ENCODE data around the gene PRDM15. TPM values are rescaled to one million over a fixed set of nuclear protein-coding genes. Genes with fewer than 3 reads are reported as not detected.

Gene PRDM15
- total RNA-seq, 1 donor from 2014 or later: 12.0 TPM

DNA sequence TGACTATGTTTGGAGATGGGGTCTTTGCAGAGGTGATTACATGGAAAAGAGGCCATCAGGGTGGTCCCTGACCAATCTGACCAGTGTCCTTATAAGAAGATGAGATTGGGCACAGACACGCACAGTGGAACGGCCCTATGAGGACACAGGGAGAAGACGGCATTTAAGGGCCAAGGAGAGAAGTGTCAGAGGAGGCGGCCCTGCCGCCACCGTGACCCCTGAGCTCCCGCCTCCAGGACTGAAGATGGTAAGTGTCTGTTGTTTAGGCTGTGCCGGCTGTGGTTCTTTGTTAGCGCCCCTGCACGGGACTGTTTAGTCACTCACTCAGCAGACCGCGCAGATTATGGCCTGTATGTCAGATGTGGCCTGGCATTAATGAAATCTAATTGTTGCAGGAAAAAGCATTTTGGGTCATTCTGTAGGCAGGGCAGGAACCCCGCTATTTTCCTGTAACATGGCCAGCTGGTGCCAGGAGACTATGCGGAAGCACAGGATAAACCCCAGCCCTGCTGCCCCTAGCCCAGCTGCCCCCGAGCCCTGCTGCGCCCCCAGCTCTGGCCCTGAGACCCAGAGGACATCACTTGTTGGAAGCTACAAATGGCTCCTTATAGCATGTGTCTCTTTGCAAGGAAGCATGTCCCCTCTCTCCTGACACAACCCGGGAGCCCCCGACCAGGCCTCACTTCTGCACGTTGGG lies 58.6 kb downstream of the PRDM15 start:
- H3K27me3 Mint-ChIP-seq (ENCODE audit: low read depth): no peaks in the 10 kb centered on the region
- DNase-seq (ENCODE audit: low read depth, low spot score): no peak
- no peak overlapping the region for H3K4me3 Mint-ChIP-seq
- no peaks in the 10 kb centered on the region for H3K9me3 Mint-ChIP-seq
- peaks cover 4% of the 10 kb centered on the region for H3K4me1 Mint-ChIP-seq
- no peaks in the 10 kb centered on the region for H3K36me3 Mint-ChIP-seq (ENCODE audit: low read depth)
- H3K27ac Mint-ChIP-seq (ENCODE audit: unreplicated experiment): peak overlapping the region; percentile 35
- TF ChIP-seq, protein P1, sequence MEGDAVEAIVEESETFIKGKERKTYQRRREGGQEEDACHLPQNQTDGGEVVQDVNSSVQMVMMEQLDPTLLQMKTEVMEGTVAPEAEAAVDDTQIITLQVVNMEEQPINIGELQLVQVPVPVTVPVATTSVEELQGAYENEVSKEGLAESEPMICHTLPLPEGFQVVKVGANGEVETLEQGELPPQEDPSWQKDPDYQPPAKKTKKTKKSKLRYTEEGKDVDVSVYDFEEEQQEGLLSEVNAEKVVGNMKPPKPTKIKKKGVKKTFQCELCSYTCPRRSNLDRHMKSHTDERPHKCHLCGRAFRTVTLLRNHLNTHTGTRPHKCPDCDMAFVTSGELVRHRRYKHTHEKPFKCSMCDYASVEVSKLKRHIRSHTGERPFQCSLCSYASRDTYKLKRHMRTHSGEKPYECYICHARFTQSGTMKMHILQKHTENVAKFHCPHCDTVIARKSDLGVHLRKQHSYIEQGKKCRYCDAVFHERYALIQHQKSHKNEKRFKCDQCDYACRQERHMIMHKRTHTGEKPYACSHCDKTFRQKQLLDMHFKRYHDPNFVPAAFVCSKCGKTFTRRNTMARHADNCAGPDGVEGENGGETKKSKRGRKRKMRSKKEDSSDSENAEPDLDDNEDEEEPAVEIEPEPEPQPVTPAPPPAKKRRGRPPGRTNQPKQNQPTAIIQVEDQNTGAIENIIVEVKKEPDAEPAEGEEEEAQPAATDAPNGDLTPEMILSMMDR (conservative IDR thresholded peaks at IDR 0.05): no peak

DNA sequence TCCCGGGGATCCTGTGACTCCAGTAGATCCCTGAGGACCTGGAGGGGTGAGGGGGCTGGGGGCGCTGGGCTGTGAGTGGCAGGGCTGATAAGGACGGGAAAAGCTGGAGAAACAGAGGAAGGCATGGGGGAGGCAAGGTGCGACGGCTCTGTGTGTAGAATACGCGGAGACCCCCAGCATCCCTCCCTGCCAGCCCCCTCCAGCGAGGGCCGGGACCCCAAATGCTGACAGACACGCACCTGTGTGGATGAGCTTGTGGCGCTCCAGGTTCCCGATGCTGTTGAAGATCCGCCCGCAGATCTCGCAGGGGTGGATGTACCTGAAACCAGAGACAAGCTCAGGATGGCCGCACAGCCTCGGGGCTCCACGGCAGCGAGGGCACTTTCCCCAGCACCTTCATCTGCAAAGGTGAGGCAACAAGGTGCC lies 59.3 kb downstream of the PRDM15 start:
- Mint-ChIP-seq H3K27me3 (ENCODE audit: low read depth) (no peaks in the 10 kb centered on the region), H3K36me3 (ENCODE audit: low read depth) (peaks cover under 1% of the 10 kb centered on the region), H3K9me3 (no peaks in the 10 kb centered on the region), H3K4me3 (no peak overlapping the region), H3K4me1 (peaks cover 4% of the 10 kb centered on the region), H3K27ac (ENCODE audit: unreplicated experiment) (no peak overlapping the region)
- DNase-seq (ENCODE audit: low read depth, low spot score): no peak
- TF ChIP-seq, protein P1 (conservative IDR thresholded peaks at IDR 0.05): no peak

DNA sequence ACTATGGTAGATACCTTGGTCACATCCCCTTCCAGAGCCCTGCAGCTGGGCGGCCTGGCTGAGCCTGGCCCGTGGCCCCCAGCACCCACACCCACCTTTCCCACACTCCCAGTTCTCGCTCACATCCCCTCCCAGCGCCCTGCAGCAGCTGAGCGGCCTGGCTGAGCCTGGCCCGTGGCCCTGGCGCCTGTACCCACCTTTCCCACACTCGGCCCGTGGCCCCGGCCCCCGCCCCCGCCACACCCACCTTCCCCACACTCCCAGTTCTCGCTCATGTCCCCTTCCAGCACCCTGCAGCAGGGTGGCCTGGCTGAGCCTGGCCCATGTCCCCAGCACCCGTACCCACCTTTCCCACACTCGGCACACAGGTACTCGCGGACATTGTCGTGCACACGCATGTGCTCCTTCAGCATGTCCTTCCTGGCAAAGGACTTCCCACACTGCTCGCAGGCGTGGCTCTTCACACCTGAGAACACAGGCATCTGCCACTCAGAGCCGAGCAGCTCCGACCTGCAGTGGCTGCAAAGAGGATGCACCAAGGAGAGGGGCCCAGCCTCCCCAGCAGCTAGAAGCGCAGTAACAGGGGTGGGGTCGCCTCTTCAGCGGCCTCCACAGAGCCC lies 59.8 kb downstream of the PRDM15 start:
- TF ChIP-seq, protein P1 (conservative IDR thresholded peaks at IDR 0.05): no peak
- H3K27me3 Mint-ChIP-seq (ENCODE audit: low read depth): no peaks in the 10 kb centered on the region
- H3K4me1 Mint-ChIP-seq: peaks cover 4% of the 10 kb centered on the region
- H3K36me3 Mint-ChIP-seq (ENCODE audit: low read depth): peaks cover 2% of the 10 kb centered on the region
- no peak overlapping the region for H3K4me3 Mint-ChIP-seq
- no peaks in the 10 kb centered on the region for H3K9me3 Mint-ChIP-seq
- H3K27ac Mint-ChIP-seq (ENCODE audit: unreplicated experiment): no peak overlapping the region
- no peak for DNase-seq (ENCODE audit: low read depth, low spot score)

DNA sequence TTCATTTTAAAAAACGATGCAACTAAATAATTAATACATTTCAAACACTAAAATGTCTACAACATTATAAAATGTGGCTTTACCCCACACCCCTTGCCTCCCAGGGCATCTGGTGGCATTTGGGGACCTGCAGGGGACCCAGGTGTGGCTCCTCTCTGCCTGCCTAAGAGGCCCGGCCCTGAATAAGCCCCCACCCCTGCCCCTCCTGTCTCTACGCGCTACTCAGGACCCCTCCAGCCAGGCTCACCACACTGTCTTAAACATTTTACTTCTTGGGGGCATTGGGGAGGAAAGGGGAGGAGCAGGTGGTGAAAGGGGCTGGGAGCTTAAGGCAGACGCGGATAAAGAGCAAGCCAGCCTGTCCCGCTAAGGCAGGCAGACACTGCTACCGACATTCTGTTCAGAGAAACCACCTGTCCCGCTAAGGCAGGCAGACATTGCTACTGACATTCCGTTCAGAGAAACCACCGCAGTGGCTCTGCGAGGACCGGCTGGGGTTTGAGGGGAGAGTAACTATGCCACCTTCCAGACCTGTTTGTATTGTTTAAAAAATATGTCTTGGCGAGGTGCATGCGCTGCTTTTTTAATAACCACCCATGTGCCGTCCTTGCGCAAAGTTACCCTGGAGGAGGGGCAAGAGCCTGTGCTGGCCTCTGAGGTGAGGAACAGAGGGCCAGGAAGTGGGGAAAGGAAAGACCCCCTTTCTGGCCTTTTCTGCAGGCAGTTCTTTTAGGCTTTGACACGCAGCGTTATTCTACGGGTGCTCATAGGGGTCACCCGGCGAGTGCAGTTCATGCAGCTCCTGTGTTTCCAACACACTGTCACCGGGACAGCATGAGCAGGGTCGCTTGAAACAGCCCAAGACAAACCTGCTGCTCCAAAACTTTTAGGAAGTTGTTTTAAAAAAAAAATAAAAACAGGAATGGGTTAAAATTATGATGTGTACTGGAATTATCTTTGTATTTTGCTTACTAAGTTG lies 61.0 kb downstream of the PRDM15 start:
- no peak overlapping the region for H3K27ac Mint-ChIP-seq (ENCODE audit: unreplicated experiment)
- no peak overlapping the region for H3K4me3 Mint-ChIP-seq
- no peaks in the 10 kb centered on the region for H3K9me3 Mint-ChIP-seq
- TF ChIP-seq, protein P1 (conservative IDR thresholded peaks at IDR 0.05): no peak
- H3K27me3 Mint-ChIP-seq (ENCODE audit: low read depth): no peaks in the 10 kb centered on the region
- H3K36me3 Mint-ChIP-seq (ENCODE audit: low read depth): peaks cover 5% of the 10 kb centered on the region
- H3K4me1 Mint-ChIP-seq: peaks cover 4% of the 10 kb centered on the region
- no peak for DNase-seq (ENCODE audit: low read depth, low spot score)

DNA sequence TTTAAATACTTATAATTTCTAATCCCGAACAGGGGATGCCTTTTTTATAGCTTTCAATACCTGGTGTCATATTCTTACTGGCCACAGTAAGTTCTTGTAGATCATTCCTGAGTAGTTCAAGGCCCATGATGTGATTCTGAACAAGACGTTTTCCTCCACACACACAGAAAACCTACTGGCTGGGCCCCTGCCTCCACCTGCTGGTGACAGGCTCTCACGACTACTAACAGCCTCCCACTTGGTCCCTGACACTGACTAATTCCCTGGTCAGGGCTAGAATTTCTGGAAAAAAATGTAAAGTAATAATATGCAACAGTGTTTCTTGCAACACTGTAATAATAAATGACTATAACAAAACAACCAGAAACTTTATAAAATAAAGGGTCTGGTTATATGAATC lies 61.9 kb downstream of the PRDM15 start:
- H3K4me3 Mint-ChIP-seq: no peak overlapping the region
- no peak overlapping the region for H3K27ac Mint-ChIP-seq (ENCODE audit: unreplicated experiment)
- TF ChIP-seq, protein P1 (conservative IDR thresholded peaks at IDR 0.05): peak; percentile 78
- peaks cover 5% of the 10 kb centered on the region for H3K36me3 Mint-ChIP-seq (ENCODE audit: low read depth)
- peaks cover 4% of the 10 kb centered on the region for H3K4me1 Mint-ChIP-seq
- DNase-seq (ENCODE audit: low read depth, low spot score): peak; percentile 48
- no peaks in the 10 kb centered on the region for H3K27me3 Mint-ChIP-seq (ENCODE audit: low read depth)
- no peaks in the 10 kb centered on the region for H3K9me3 Mint-ChIP-seq
